Astrocyte (in vitro differentiated cells and primary cell): Measurements from ENCODE around the gene PSME3. TPM values are rescaled to one million over a fixed set of nuclear protein-coding genes. Genes with fewer than 3 reads are reported as not detected.

Experiments
- DNase-seq: peaks from one replicate; pipeline ENCODE4 v3.0.0-alpha.2; 2010; ENCODE audit warnings: low read depth
- FAIRE-seq: peaks from 2 replicates; lab custom pipeline; 2011; peaks lifted over from hg19 to GRCh38; lab: Jason Lieb, UNC
- H2AFZ ChIP-seq: 2 replicates; pipeline ENCODE4 v1.6.0; 2012; ENCODE audit warnings: low read depth, low read length, inconsistent platforms
- H3K27ac ChIP-seq: 2 replicates; pipeline ENCODE4 v1.5.1; 2011; ENCODE audit warnings: low read depth, low read length, inconsistent platforms
- H3K27me3 ChIP-seq: 2 replicates; pipeline ENCODE4 v1.6.0; 2011; ENCODE audit warnings: low read length, inconsistent platforms; ENCODE audit not compliant: insufficient read depth
- H3K36me3 ChIP-seq: 2 replicates; pipeline ENCODE4 v1.5.1; 2011; ENCODE audit warnings: low read length, inconsistent platforms; ENCODE audit not compliant: insufficient read depth
- H3K4me1 ChIP-seq: 2 replicates; pipeline ENCODE4 v1.5.1; 2011; ENCODE audit warnings: low read length, inconsistent platforms; ENCODE audit not compliant: insufficient read depth
- H3K4me2 ChIP-seq: 2 replicates; pipeline ENCODE4 v1.6.0; 2012; ENCODE audit warnings: low read length, inconsistent platforms
- H3K4me3 ChIP-seq: 2 replicates; pipeline ENCODE4 v1.5.1; 2011; ENCODE audit warnings: low read depth, mild to moderate bottlenecking, low read length, inconsistent platforms; ENCODE audit not compliant: insufficient read depth
- H3K79me2 ChIP-seq: 2 replicates; pipeline ENCODE4 v1.6.0; 2012; ENCODE audit warnings: mild to moderate bottlenecking, low read length, inconsistent platforms; ENCODE audit not compliant: insufficient read depth
- H3K9ac ChIP-seq: 2 replicates; pipeline ENCODE4 v1.6.0; 2012; ENCODE audit warnings: mild to moderate bottlenecking, low read length, inconsistent platforms
- H3K9me3 ChIP-seq: 2 replicates; pipeline ENCODE4 v1.5.1; 2012; ENCODE audit warnings: low read depth, mild to moderate bottlenecking, low read length, inconsistent platforms; ENCODE audit not compliant: insufficient read depth
- H4K20me1 ChIP-seq: 2 replicates; pipeline ENCODE4 v1.6.0; 2012; ENCODE audit warnings: low read length, inconsistent platforms; ENCODE audit not compliant: insufficient read depth
- H3K27ac Mint-ChIP-seq: one replicate; pipeline ENCODE4 v1.8.0; 2021; ENCODE audit warnings: mild to moderate bottlenecking, mixed read lengths; ENCODE audit not compliant: unreplicated experiment
- H3K27me3 Mint-ChIP-seq: one replicate; pipeline ENCODE4 v1.8.0; 2021; ENCODE audit warnings: low read depth, mixed read lengths; ENCODE audit not compliant: unreplicated experiment
- H3K36me3 Mint-ChIP-seq: one replicate; pipeline ENCODE4 v1.8.0; 2021; ENCODE audit warnings: low read depth, mixed read lengths; ENCODE audit not compliant: unreplicated experiment
- H3K4me1 Mint-ChIP-seq: one replicate; pipeline ENCODE4 v1.8.0; 2021; ENCODE audit warnings: low read depth, mixed read lengths; ENCODE audit not compliant: unreplicated experiment
- H3K4me3 Mint-ChIP-seq: one replicate; pipeline ENCODE4 v1.8.0; 2021; ENCODE audit warnings: mild to moderate bottlenecking, moderate library complexity, mixed read lengths; ENCODE audit not compliant: unreplicated experiment
- H3K9me3 Mint-ChIP-seq: one replicate; pipeline ENCODE4 v1.8.0; 2021; ENCODE audit warnings: mild to moderate bottlenecking, mixed read lengths; ENCODE audit not compliant: unreplicated experiment
- CTCF ChIP-seq: IDR thresholded peaks from 2 replicates; pipeline ENCODE4 v1.5.1; 2011; ENCODE audit warnings: low read depth, mild to moderate bottlenecking, inconsistent platforms, low read length, moderate library complexity; ENCODE audit not compliant: insufficient read depth
- EZH2 ChIP-seq: IDR thresholded peaks from 2 replicates; pipeline ENCODE4 v1.6.1; 2012; ENCODE audit warnings: mild to moderate bottlenecking, low read length, inconsistent platforms; ENCODE audit not compliant: insufficient read depth
- total RNA-seq: library from RNA; stranded (reverse); gene quantifications from 2 replicates; pipeline ENCODE4 v1.2.1, GENCODE V29; 2021

The PSME3 gene
- total RNA-seq, 1 donor from 2014 or later: 152 TPM

- Mint-ChIP-seq H3K9me3 (no peaks in the 10 kb centered on the region), H3K4me3 (no peak overlapping the region), H3K36me3 (no peaks in the 10 kb centered on the region), H3K27ac (no peak overlapping the region), H3K4me1 (peaks cover 7% of the 10 kb centered on the region), H3K27me3 (peaks cover 8% of the 10 kb centered on the region)
- no peak overlapping the region for H3K4me3 ChIP-seq
- no peak overlapping the region for H3K4me2 ChIP-seq
- DNase-seq (no peak), FAIRE-seq (no peak)
- no peaks in the 10 kb centered on the region for H3K79me2 ChIP-seq
- H3K9ac ChIP-seq: no peak overlapping the region
- no peak overlapping the region for H2AFZ ChIP-seq
- peaks cover 7% of the 10 kb centered on the region for H3K27me3 ChIP-seq
- no peak for TF ChIP-seq EZH2
- TF ChIP-seq CTCF: no peak
- no peaks in the 10 kb centered on the region for H3K36me3 ChIP-seq
- H4K20me1 ChIP-seq: no peaks in the 10 kb centered on the region
- no peak overlapping the region for H3K27ac ChIP-seq
- no peaks in the 10 kb centered on the region for H3K4me1 ChIP-seq
- H3K9me3 ChIP-seq: no peaks in the 10 kb centered on the region
These were observed 53.3 kb downstream of the PSME3 start for GRCh38 chr17:42886283-42887176.

- H3K36me3 Mint-ChIP-seq: no peaks in the 10 kb centered on the region
- no peaks in the 10 kb centered on the region for H3K9me3 ChIP-seq
- H3K4me3 Mint-ChIP-seq: no peak overlapping the region
- H2AFZ ChIP-seq: no peak overlapping the region
- H3K4me1 Mint-ChIP-seq: peaks cover 20% of the 10 kb centered on the region
- TF ChIP-seq CTCF (no peak), EZH2 (no peak)
- peaks cover 4% of the 10 kb centered on the region for H3K27me3 ChIP-seq
- no peaks in the 10 kb centered on the region for H3K4me1 ChIP-seq
- no peaks in the 10 kb centered on the region for H3K36me3 ChIP-seq
- H3K27ac ChIP-seq: no peak overlapping the region
- no peaks in the 10 kb centered on the region for H3K79me2 ChIP-seq
- H3K27me3 Mint-ChIP-seq: peaks cover 8% of the 10 kb centered on the region
- no peak overlapping the region for H3K27ac Mint-ChIP-seq
- H3K9me3 Mint-ChIP-seq: no peaks in the 10 kb centered on the region
- no peak overlapping the region for H3K4me3 ChIP-seq
- H4K20me1 ChIP-seq: no peaks in the 10 kb centered on the region
- H3K4me2 ChIP-seq: no peak overlapping the region
- no peak for DNase-seq
- no peak overlapping the region for H3K9ac ChIP-seq
- FAIRE-seq: no peak
These were observed 56.6 kb downstream of the PSME3 start for GRCh38 chr17:42889809-42890208.
